Measurements from ENCODE around the gene OCRL. TPM values are rescaled to one million over a fixed set of nuclear protein-coding genes. Genes with fewer than 3 reads are reported as not detected.
"Not testable (repeated sequence)": the region's sequence is repeated elsewhere in the genome, so short reads cannot be mapped to it uniquely, and the experiment has no call there.

The OCRL gene
- total RNA-seq, 1 experiment from 2014 or later = 24.2 TPM

- no peak for DNase-seq
- TF ChIP-seq CTCF (IDR thresholded peaks at IDR 0.05; ENCODE audit: insufficient read depth in 1 of 2, low read depth in 1 of 2, low read length in 1 of 2, severe bottlenecking in 1 of 2, unreplicated experiment in 1 of 2) = no peak
- H3K9me3 ChIP-seq = no peaks in the 10 kb centered on the region
- Mint-ChIP-seq H3K27me3 (ENCODE audit: insufficient read depth, unreplicated experiment) (no peaks in the 10 kb centered on the region), H3K9me3 (ENCODE audit: unreplicated experiment) (no peaks in the 10 kb centered on the region), H3K4me1 (ENCODE audit: low read depth, unreplicated experiment) (no peaks in the 10 kb centered on the region), H3K36me3 (ENCODE audit: insufficient read depth, unreplicated experiment) (peaks cover 35% of the 10 kb centered on the region), H3K27ac (ENCODE audit: unreplicated experiment) (no peak overlapping the region), H3K4me3 (ENCODE audit: unreplicated experiment) (no peak overlapping the region)
- no peaks in the 10 kb centered on the region for H3K4me1 ChIP-seq
- ChIA-PET POLR2A (no interaction called here), CTCF (no interaction called here)
- BruUV-seq (replicated peaks) = no TSS peak
- no peaks in the 10 kb centered on the region for H3K27me3 ChIP-seq (replicated peaks; ENCODE audit: control insufficient read depth, insufficient read depth, low read length)
- intact Hi-C loops (cut with micrococcal nuclease; ENCODE audit: unreplicated experiment) = no loop called here
- no peaks in the 10 kb centered on the region for H3K36me3 ChIP-seq (ENCODE audit: control insufficient read depth, insufficient read depth, low read length)
- no peak overlapping the region for H3K4me3 ChIP-seq (ENCODE audit: low read depth, low read length)
These were observed 21.4 kb downstream of the OCRL start for GRCh38 chrX:129561453-129561852.

GRCh38 chrX:129564345-129564744 is 24.3 kb downstream of the OCRL start:
- peaks cover 37% of the 10 kb centered on the region for H3K36me3 Mint-ChIP-seq (ENCODE audit: insufficient read depth, unreplicated experiment)
- POLR2A ChIA-PET; H3K4me3 ChIP-seq (ENCODE audit: low read depth, low read length); H3K4me1 ChIP-seq; H3K9me3 Mint-ChIP-seq (ENCODE audit: unreplicated experiment); H3K27me3 Mint-ChIP-seq (ENCODE audit: insufficient read depth, unreplicated experiment); intact Hi-C loops (cut with micrococcal nuclease; ENCODE audit: unreplicated experiment); H3K4me3 Mint-ChIP-seq (ENCODE audit: unreplicated experiment); H3K4me1 Mint-ChIP-seq (ENCODE audit: low read depth, unreplicated experiment); DNase-seq; CTCF ChIA-PET; H3K9me3 ChIP-seq; H3K36me3 ChIP-seq (ENCODE audit: control insufficient read depth, insufficient read depth, low read length); BruUV-seq (replicated peaks); H3K27me3 ChIP-seq (replicated peaks; ENCODE audit: control insufficient read depth, insufficient read depth, low read length); H3K27ac Mint-ChIP-seq (ENCODE audit: unreplicated experiment): not testable (repeated sequence)

- no peak for TF ChIP-seq CTCF (IDR thresholded peaks at IDR 0.05; ENCODE audit: insufficient read depth in 1 of 2, low read depth in 1 of 2, low read length in 1 of 2, severe bottlenecking in 1 of 2, unreplicated experiment in 1 of 2)
- H3K27ac Mint-ChIP-seq (ENCODE audit: unreplicated experiment) = no peak overlapping the region
- no peaks in the 10 kb centered on the region for H3K36me3 ChIP-seq (ENCODE audit: control insufficient read depth, insufficient read depth, low read length)
- peaks cover 39% of the 10 kb centered on the region for H3K36me3 Mint-ChIP-seq (ENCODE audit: insufficient read depth, unreplicated experiment)
- H3K4me3 Mint-ChIP-seq (ENCODE audit: unreplicated experiment) = no peak overlapping the region
- intact Hi-C loops (cut with micrococcal nuclease; ENCODE audit: unreplicated experiment) = no loop called here
- H3K27me3 Mint-ChIP-seq (ENCODE audit: insufficient read depth, unreplicated experiment) = no peaks in the 10 kb centered on the region
- no peaks in the 10 kb centered on the region for H3K4me1 ChIP-seq
- H3K9me3 Mint-ChIP-seq (ENCODE audit: unreplicated experiment) = no peaks in the 10 kb centered on the region
- H3K4me1 Mint-ChIP-seq (ENCODE audit: low read depth, unreplicated experiment) = no peaks in the 10 kb centered on the region
- BruUV-seq (replicated peaks) = no TSS peak
- DNase-seq = no peak
- no peak overlapping the region for H3K4me3 ChIP-seq (ENCODE audit: low read depth, low read length)
- ChIA-PET CTCF (no interaction called here), POLR2A (no interaction called here)
- no peaks in the 10 kb centered on the region for H3K9me3 ChIP-seq
- H3K27me3 ChIP-seq (replicated peaks; ENCODE audit: control insufficient read depth, insufficient read depth, low read length) = no peaks in the 10 kb centered on the region
These were observed 25.1 kb downstream of the OCRL start for GRCh38 chrX:129565046-129565650.

GRCh38 chrX:129566073-129566472 is 26.0 kb downstream of the OCRL start:
- no peak overlapping the region for H3K4me3 Mint-ChIP-seq (ENCODE audit: unreplicated experiment)
- POLR2A ChIA-PET = no interaction called here
- CTCF ChIA-PET = no interaction called here
- H3K27ac Mint-ChIP-seq (ENCODE audit: unreplicated experiment) = no peak overlapping the region
- peaks cover 42% of the 10 kb centered on the region for H3K36me3 Mint-ChIP-seq (ENCODE audit: insufficient read depth, unreplicated experiment)
- TF ChIP-seq CTCF (IDR thresholded peaks at IDR 0.05; ENCODE audit: insufficient read depth in 1 of 2, low read depth in 1 of 2, low read length in 1 of 2, severe bottlenecking in 1 of 2, unreplicated experiment in 1 of 2) = no peak
- H3K36me3 ChIP-seq (ENCODE audit: control insufficient read depth, insufficient read depth, low read length) = no peaks in the 10 kb centered on the region
- H3K4me1 ChIP-seq = no peaks in the 10 kb centered on the region
- no peaks in the 10 kb centered on the region for H3K4me1 Mint-ChIP-seq (ENCODE audit: low read depth, unreplicated experiment)
- H3K4me3 ChIP-seq (ENCODE audit: low read depth, low read length) = no peak overlapping the region
- no TSS peak for BruUV-seq (replicated peaks)
- no peak for DNase-seq
- no peaks in the 10 kb centered on the region for H3K9me3 Mint-ChIP-seq (ENCODE audit: unreplicated experiment)
- H3K27me3 Mint-ChIP-seq (ENCODE audit: insufficient read depth, unreplicated experiment) = no peaks in the 10 kb centered on the region
- intact Hi-C loops (cut with micrococcal nuclease; ENCODE audit: unreplicated experiment) = no loop called here
- H3K27me3 ChIP-seq (replicated peaks; ENCODE audit: control insufficient read depth, insufficient read depth, low read length) = no peaks in the 10 kb centered on the region
- H3K9me3 ChIP-seq = no peaks in the 10 kb centered on the region
